ENCODE measurements around the gene GRIN2A. TPM values are rescaled to one million over a fixed set of nuclear protein-coding genes. Genes with fewer than 3 reads are reported as not detected.

The GRIN2A gene
- polyA plus RNA-seq, 1 donor (not counting 4 experiments of a cell fraction or from before 2014, with no cell fraction given), result 0.01 TPM

GRCh38 chr16:9852003-9852402 is 330.2 kb downstream of the GRIN2A start:
- no peak for TF ChIP-seq EZH2 (IDR thresholded peaks at IDR 0.05; ENCODE audit: low read length)
- no peak for TF ChIP-seq CTCF (optimal IDR thresholded peaks at IDR 0.05 in 1 of 3, IDR thresholded peaks at IDR 0.05 in 1 of 3, conservative IDR thresholded peaks at IDR 0.05 in 1 of 3; ENCODE audit: extremely low read depth in 1 of 3, insufficient read depth in 2 of 3, low read length in 3 of 3)
- Histone ChIP-seq H4K20me1 (ENCODE audit: control insufficient read depth, extremely low read depth, insufficient read depth, low read length) (no peaks in the 10 kb centered on the region), H3K9me1 (ENCODE audit: control insufficient read depth, extremely low read depth, insufficient read depth, low read length) (no peaks in the 10 kb centered on the region), H3K79me2 (ENCODE audit: control insufficient read depth, insufficient read depth, low read length) (no peaks in the 10 kb centered on the region), H3K27me3 (ENCODE audit: control insufficient read depth, extremely low read depth, insufficient read depth, low read length) (no peaks in the 10 kb centered on the region), H3K4me1 (ENCODE audit: control insufficient read depth, extremely low read depth, insufficient read depth, low read length) (peaks cover 8% of the 10 kb centered on the region), H3K27ac (ENCODE audit: control insufficient read depth, insufficient read depth, low read length) (no peak overlapping the region), H3K4me2 (ENCODE audit: control insufficient read depth, extremely low read depth, insufficient read depth, low read depth, low read length) (no peak overlapping the region), H3K9ac (ENCODE audit: control insufficient read depth, extremely low read depth, insufficient read depth, low read length) (no peak overlapping the region), H3K9me3 (ENCODE audit: control insufficient read depth, low read depth, low read length) (no peaks in the 10 kb centered on the region), H2AFZ (ENCODE audit: control insufficient read depth, low read length) (no peak overlapping the region), H3K4me3 (ENCODE audit: control insufficient read depth in 2 of 3, extremely low read depth in 1 of 3, insufficient read depth in 2 of 3, low read depth in 1 of 3, low read length in 3 of 3) (no peak overlapping the region), H3K36me3 (ENCODE audit: control insufficient read depth in 2 of 2, extremely low read depth in 1 of 2, insufficient read depth in 2 of 2, low read length in 2 of 2) (no peaks in the 10 kb centered on the region)
- DNase-seq (ENCODE audit: low read depth, low spot score), result no peak
- dilution Hi-C loops (cut with MboI; ENCODE audit: extremely low pct_ligation_motif_present, low sequenced_read_pairs), result no loop called here
- FAIRE-seq, result no peak

- FAIRE-seq (no peak), DNase-seq (ENCODE audit: low read depth, low spot score) (no peak)
- no peak overlapping the region for H3K9ac ChIP-seq (ENCODE audit: control insufficient read depth, extremely low read depth, insufficient read depth, low read length)
- no peaks in the 10 kb centered on the region for H3K9me1 ChIP-seq (ENCODE audit: control insufficient read depth, extremely low read depth, insufficient read depth, low read length)
- no peaks in the 10 kb centered on the region for H3K9me3 ChIP-seq (ENCODE audit: control insufficient read depth, low read depth, low read length)
- H3K27me3 ChIP-seq (ENCODE audit: control insufficient read depth, extremely low read depth, insufficient read depth, low read length), result no peaks in the 10 kb centered on the region
- H4K20me1 ChIP-seq (ENCODE audit: control insufficient read depth, extremely low read depth, insufficient read depth, low read length), result no peaks in the 10 kb centered on the region
- no peak overlapping the region for H3K27ac ChIP-seq (ENCODE audit: control insufficient read depth, insufficient read depth, low read length)
- H3K4me2 ChIP-seq (ENCODE audit: control insufficient read depth, extremely low read depth, insufficient read depth, low read depth, low read length), result no peak overlapping the region
- TF ChIP-seq CTCF (optimal IDR thresholded peaks at IDR 0.05 in 1 of 3, IDR thresholded peaks at IDR 0.05 in 1 of 3, conservative IDR thresholded peaks at IDR 0.05 in 1 of 3; ENCODE audit: extremely low read depth in 1 of 3, insufficient read depth in 2 of 3, low read length in 3 of 3) (no peak), EZH2 (IDR thresholded peaks at IDR 0.05; ENCODE audit: low read length) (no peak)
- no peaks in the 10 kb centered on the region for H3K79me2 ChIP-seq (ENCODE audit: control insufficient read depth, insufficient read depth, low read length)
- dilution Hi-C loops (cut with MboI; ENCODE audit: extremely low pct_ligation_motif_present, low sequenced_read_pairs), result no loop called here
- peaks cover 20% of the 10 kb centered on the region for H3K4me1 ChIP-seq (ENCODE audit: control insufficient read depth, extremely low read depth, insufficient read depth, low read length)
- H3K4me3 ChIP-seq (ENCODE audit: control insufficient read depth in 2 of 3, extremely low read depth in 1 of 3, insufficient read depth in 2 of 3, low read depth in 1 of 3, low read length in 3 of 3), result no peak overlapping the region
- no peaks in the 10 kb centered on the region for H3K36me3 ChIP-seq (ENCODE audit: control insufficient read depth in 2 of 2, extremely low read depth in 1 of 2, insufficient read depth in 2 of 2, low read length in 2 of 2)
- H2AFZ ChIP-seq (ENCODE audit: control insufficient read depth, low read length), result no peak overlapping the region
These were observed 331.4 kb downstream of the GRIN2A start for GRCh38 chr16:9850817-9851216.

Measured in keratinocyte (primary cell).